Smooth muscle cell (in vitro differentiated cells): ENCODE data around the gene LAMA2. TPM values are rescaled to one million over a fixed set of nuclear protein-coding genes. Genes with fewer than 3 reads are reported as not detected.

Source experiments
- DNase-seq: peaks from one replicate; lab custom pipeline; 2025; ENCODE audit not compliant: unreplicated experiment; lab: John Stamatoyannopoulos, UW
- H2AFZ ChIP-seq: fragments of 200-600 bp; sonication (generic); 2 replicates; pipeline ENCODE4 v1.6.0; 2016; ENCODE audit warnings: antibody characterized with exemption, low read depth, mild to moderate bottlenecking
- H3F3A ChIP-seq: fragments of 200-600 bp; sonication (generic); 2 replicates; pipeline ENCODE4 v1.6.0; 2017; ENCODE audit warnings: antibody characterized with exemption, low read depth
- H3K27ac ChIP-seq: fragments of 200-600 bp; sonication (generic); 2 replicates; pipeline ENCODE4 v1.5.1; 2016; ENCODE audit warnings: low read depth, mild to moderate bottlenecking
- H3K27me3 ChIP-seq: fragments of 200-600 bp; sonication (generic); 2 replicates; pipeline ENCODE4 v1.6.1; 2016; ENCODE audit warnings: low read depth, mild to moderate bottlenecking
- H3K36me3 ChIP-seq: fragments of 200-600 bp; sonication (generic); 2 replicates; pipeline ENCODE4 v1.5.1; 2016; ENCODE audit warnings: low read depth
- H3K4me1 ChIP-seq: fragments of 200-600 bp; sonication (generic); 2 replicates; pipeline ENCODE4 v1.5.1; 2016; ENCODE audit warnings: low read depth
- H3K4me2 ChIP-seq: fragments of 200-600 bp; sonication (generic); 2 replicates; pipeline ENCODE4 v1.6.0; 2016; ENCODE audit warnings: mild to moderate bottlenecking
- H3K4me3 ChIP-seq: fragments of 200-600 bp; sonication (generic); 2 replicates; pipeline ENCODE4 v1.5.1; 2016; ENCODE audit warnings: mild to moderate bottlenecking
- H3K79me2 ChIP-seq: fragments of 200-600 bp; sonication (generic); 2 replicates; pipeline ENCODE4 v1.6.0; 2016; ENCODE audit warnings: low read depth, mild to moderate bottlenecking
- H3K9ac ChIP-seq: fragments of 200-600 bp; sonication (generic); 2 replicates; pipeline ENCODE4 v1.6.0; 2016; ENCODE audit warnings: low read depth
- H3K9me3 ChIP-seq: fragments of 200-600 bp; sonication (generic); replicated peaks from 2 replicates; pipeline ENCODE4 v1.5.1; 2016; ENCODE audit warnings: low read depth
- H4K20me1 ChIP-seq: fragments of 200-600 bp; sonication (generic); 2 replicates; pipeline ENCODE4 v1.6.0; 2016; ENCODE audit warnings: low read depth
- CTCF ChIP-seq: fragments of 200-600 bp; sonication (generic); IDR thresholded peaks from 2 replicates; pipeline ENCODE4 v1.5.1; 2017; ENCODE audit warnings: borderline replicate concordance, mild to moderate bottlenecking, antibody characterized with exemption; ENCODE audit not compliant: insufficient read depth, poor library complexity, severe bottlenecking
- WGBS: methylation state at CpG from one replicate; pipeline ENCODE4 v1.1.7; 2016; ENCODE audit warnings: low lambda C conversion rate; 5-methylcytosine and 5-hydroxymethylcytosine counted together
- polyA plus RNA-seq: library from polyadenylated mRNA; unstranded; fragments of >200 nt; fragmentation: Nextera tagmentation; extraction: Ambion mirVana; gene quantifications from 2 replicates; pipeline ENCODE4 v1.2.1, GENCODE V29; 2016
- total RNA-seq: library from RNA; depleted of rRNA; stranded (reverse); fragments of >200 nt; gene quantifications from 2 replicates; pipeline ENCODE4 v1.2.3, GENCODE V29; 2014

Gene LAMA2
- total and polyA plus RNA-seq, 2 experiments from 2014 or later: 21.7 to 92.9 TPM

- Histone ChIP-seq H3K4me1 (no peaks in the 10 kb centered on the region), H3K9me3 (no peaks in the 10 kb centered on the region), H3K36me3 (no peaks in the 10 kb centered on the region), H3K27me3 (no peaks in the 10 kb centered on the region), H3K79me2 (no peaks in the 10 kb centered on the region), H4K20me1 (no peaks in the 10 kb centered on the region), H3K4me2 (no peak overlapping the region), H3K9ac (no peak overlapping the region), H3F3A (no peaks in the 10 kb centered on the region), H3K4me3 (no peak overlapping the region), H3K27ac (no peak overlapping the region), H2AFZ (no peak overlapping the region)
- DNase-seq: no peak
- TF ChIP-seq CTCF: no peak
- 91% methylated on average over 7 of the region's 7 CpGs for WGBS
Observed at GRCh38 chr6:129287231-129288177, 404.6 kb downstream of the LAMA2 start.

GRCh38 chr6:129289442-129289841 is 406.5 kb downstream of the LAMA2 start:
- no peak for TF ChIP-seq CTCF
- Histone ChIP-seq H3K9me3 (no peaks in the 10 kb centered on the region), H3K4me2 (no peak overlapping the region), H3K27me3 (no peaks in the 10 kb centered on the region), H2AFZ (no peak overlapping the region), H3K27ac (no peak overlapping the region), H3F3A (no peaks in the 10 kb centered on the region), H3K4me1 (no peaks in the 10 kb centered on the region), H3K4me3 (no peak overlapping the region), H3K36me3 (no peaks in the 10 kb centered on the region), H3K79me2 (no peaks in the 10 kb centered on the region), H3K9ac (no peak overlapping the region), H4K20me1 (no peaks in the 10 kb centered on the region)
- WGBS: 100% methylated on average over 1 of the region's 1 CpG
- no peak for DNase-seq

GRCh38 chr6:129292836-129293235 is 409.9 kb downstream of the LAMA2 start:
- Histone ChIP-seq H3F3A (no peaks in the 10 kb centered on the region), H3K9ac (no peak overlapping the region), H3K27ac (no peak overlapping the region), H2AFZ (no peak overlapping the region), H3K27me3 (no peaks in the 10 kb centered on the region), H3K4me3 (no peak overlapping the region), H3K79me2 (no peaks in the 10 kb centered on the region), H3K36me3 (peaks cover 2% of the 10 kb centered on the region), H3K9me3 (no peaks in the 10 kb centered on the region), H4K20me1 (no peaks in the 10 kb centered on the region), H3K4me2 (no peak overlapping the region), H3K4me1 (no peaks in the 10 kb centered on the region)
- TF ChIP-seq CTCF: no peak
- WGBS: 93% methylated on average over 15 of the region's 15 CpGs
- DNase-seq: no peak

GRCh38 chr6:129297592-129297991 is 414.7 kb downstream of the LAMA2 start:
- no peaks in the 10 kb centered on the region for H3K79me2 ChIP-seq

More at GRCh38 chr6:129297592-129297991, 414.7 kb downstream of the LAMA2 start:
- Histone ChIP-seq H3K4me1 (no peaks in the 10 kb centered on the region), H3K9me3 (no peaks in the 10 kb centered on the region), H3K4me3 (no peak overlapping the region), H3K36me3 (peaks cover 2% of the 10 kb centered on the region), H2AFZ (no peak overlapping the region), H4K20me1 (no peaks in the 10 kb centered on the region), H3F3A (no peaks in the 10 kb centered on the region), H3K27ac (no peak overlapping the region), H3K9ac (no peak overlapping the region), H3K27me3 (no peaks in the 10 kb centered on the region), H3K4me2 (no peak overlapping the region)
- 94% methylated on average over 5 of the region's 5 CpGs for WGBS
- TF ChIP-seq CTCF: no peak
- DNase-seq: no peak
